Caki2 (cell line): ENCODE measurements around the gene PIGX. TPM values are rescaled to one million over a fixed set of nuclear protein-coding genes. Genes with fewer than 3 reads are reported as not detected.
"Not testable (repeated sequence)": the region's sequence is repeated elsewhere in the genome, so short reads cannot be mapped to it uniquely, and the experiment has no call there.

Experiments used
- DNase-seq: peaks from one replicate; pipeline ENCODE4 v3.0.0-alpha.2; 2015; ENCODE audit warnings: low read depth
- in situ Hi-C: cut with HindIII; loops from 2 replicates; pipeline ENCODE4 v1.10.0; 2016; ENCODE audit warnings: low sequenced_read_pairs, low pct_unique_long_range_greater_than_20kb, mixed read lengths
- total RNA-seq: library from RNA; depleted of rRNA; stranded (reverse); fragments of >200 nt; shearing (Covaris generic); gene quantifications from 2 replicates; pipeline ENCODE4 v1.2.3, GENCODE V29; 2014; ENCODE audit warnings: low replicate concordance

The PIGX gene
- total RNA-seq, 1 experiment from 2014 or later, result 43.5 TPM

GRCh38 chr3:196695849-196696226 lies 16.3 kb upstream of the PIGX start:
- in situ Hi-C loops, result no loop called here
- no peak for DNase-seq

- in situ Hi-C loops, result no loop called here
- no peak for DNase-seq
Measured at GRCh38 chr3:196697270-196697669, 14.9 kb upstream of the PIGX start.

- DNase-seq, result no peak
- in situ Hi-C loops, result no loop called here
Measured at GRCh38 chr3:196699749-196700148, 12.4 kb upstream of the PIGX start.

- in situ Hi-C loops, result no loop called here
- no peak for DNase-seq
Measured at GRCh38 chr3:196700801-196701200, 11.4 kb upstream of the PIGX start.

GRCh38 chr3:196706327-196706726 lies 5.8 kb upstream of the PIGX start:
- DNase-seq, result no peak
- in situ Hi-C loops, result no loop called here

GRCh38 chr3:196706731-196707130 lies 5.4 kb upstream of the PIGX start:
- in situ Hi-C loops, result no loop called here

GRCh38 chr3:196707566-196707965 lies 4.6 kb upstream of the PIGX start:
- in situ Hi-C loops, result no loop called here
- no peak for DNase-seq

More at GRCh38 chr3:196706731-196707130, 5.4 kb upstream of the PIGX start:
- no peak for DNase-seq

GRCh38 chr3:196708467-196708866 lies 3.7 kb upstream of the PIGX start:
- DNase-seq, result no peak
- in situ Hi-C loops, result no loop called here

- DNase-seq, result peak; percentile 55
- in situ Hi-C loops, result no loop called here
Measured at GRCh38 chr3:196712514-196713413, 587 bp downstream of the PIGX start.

- in situ Hi-C loops, DNase-seq: not testable (repeated sequence)
Measured at GRCh38 chr3:196717162-196717561, 5.0 kb downstream of the PIGX start.

GRCh38 chr3:196721097-196721496 lies 8.9 kb downstream of the PIGX start:
- in situ Hi-C loops, result no loop called here
- DNase-seq, result no peak

GRCh38 chr3:196726788-196727675 lies 14.9 kb downstream of the PIGX start:
- DNase-seq, result peak; percentile 68
- in situ Hi-C loops, result no loop called here

GRCh38 chr3:196735751-196736150 lies 23.6 kb downstream of the PIGX start:
- no peak for DNase-seq
- in situ Hi-C loops, result no loop called here

GRCh38 chr3:196736670-196737374 lies 24.6 kb downstream of the PIGX start:
- in situ Hi-C loops, result no loop called here
- no peak for DNase-seq

GRCh38 chr3:196737655-196738054 lies 25.5 kb downstream of the PIGX start:
- no peak for DNase-seq
- in situ Hi-C loops, result no loop called here

- in situ Hi-C loops, result no loop called here
- DNase-seq, result peak; percentile 87
Measured at GRCh38 chr3:196739671-196740480, 27.7 kb downstream of the PIGX start, which contains the start of gene PAK2. Gene PAK2, plus strand, starts transcription at chr3:196739857. Its CDS starts 42,790 bp downstream, at chr3:196782647.

GRCh38 chr3:196740481-196741248 lies 28.5 kb downstream of the PIGX start:
- in situ Hi-C loops, result no loop called here
- peak; percentile 55 for DNase-seq
